SK-N-SH (cell line): Measurements from ENCODE around the gene DUS4L. TPM values are rescaled to one million over a fixed set of nuclear protein-coding genes. Genes with fewer than 3 reads are reported as not detected.
A peak's percentile ranks its signal among the peaks of the same experiment; 100 is the strongest.

Source experiments
- CTCF ChIA-PET: fragments of 300-600, 350-600 bp; formaldehyde crosslinking; extraction: SDS; loops from one replicate; lab custom pipeline; 2021; lab: Yijun Ruan, JAX
- POLR2A ChIA-PET: fragments of 350-600 bp; sonication (Branson Sonifier 250); formaldehyde crosslinking; extraction: SDS; loops from one replicate; lab custom pipeline; 2020; ENCODE audit warnings: antibody characterized with exemption, inconsistent platforms; lab: Yijun Ruan, JAX
- DNase-seq: peaks from one replicate; pipeline ENCODE4 v3.0.0; 2012
- H2AFZ ChIP-seq: fragments of 200-600 bp; sonication (generic); 2 replicates; pipeline ENCODE4 v1.8.1; 2016; ENCODE audit warnings: antibody characterized with exemption, mild to moderate bottlenecking, low read depth
- H3F3A ChIP-seq: fragments of 200-600 bp; sonication (generic); replicated peaks from 2 replicates; pipeline ENCODE3; 2016; ENCODE audit warnings: antibody characterized with exemption, mild to moderate bottlenecking; ENCODE audit not compliant: insufficient read depth
- H3K27ac ChIP-seq, 2 experiments: fragments of 200-500 bp in 1 of 2; fragments of 200-600 bp in 1 of 2; sonication (Bioruptor generic) in 1 of 2; sonication (generic), shearing (Covaris generic) in 1 of 2; 2 replicates each; pipeline versions ENCODE4 v1.5.1 to v1.6.1; 2014 to 2016; ENCODE audit warnings: low read depth in 2 of 2, inconsistent platforms in 1 of 2, low read length in 1 of 2, mild to moderate bottlenecking in 1 of 2, mixed read lengths in 1 of 2
- H3K27me3 ChIP-seq: fragments of 200-600 bp; sonication (generic), shearing (Covaris generic); 2 replicates; pipeline ENCODE4 v1.6.1; 2016; ENCODE audit warnings: mixed run types; ENCODE audit not compliant: insufficient read depth
- H3K36me3 ChIP-seq, 2 experiments: fragments of 200-500 bp in 1 of 2; fragments of 200-600 bp in 1 of 2; sonication (Bioruptor generic) in 1 of 2; sonication (generic) in 1 of 2; replicated peaks in 1 of 2; 2 replicates each; pipeline versions ENCODE3 to v1.5.1; 2014 to 2016; ENCODE audit warnings: low read length in 1 of 2, mild to moderate bottlenecking in 1 of 2; ENCODE audit not compliant: insufficient read depth in 2 of 2, control insufficient read depth in 1 of 2
- H3K4me1 ChIP-seq, 2 experiments: fragments of 200-500 bp in 1 of 2; fragments of 200-600 bp in 1 of 2; sonication (Bioruptor generic) in 1 of 2; sonication (generic), shearing (Covaris generic) in 1 of 2; 2 replicates each; pipeline versions ENCODE4 v1.5.1 to v1.6.1; 2014 to 2016; ENCODE audit warnings: low read depth in 1 of 2, low read length in 1 of 2, mixed run types in 1 of 2; ENCODE audit not compliant: insufficient read depth in 2 of 2, control insufficient read depth in 1 of 2
- H3K4me2 ChIP-seq: fragments of 200-600 bp; sonication (generic), shearing (Covaris generic); 2 replicates; pipeline ENCODE4 v1.6.1; 2017; ENCODE audit warnings: mixed run types
- H3K4me3 ChIP-seq, 2 experiments: fragments of 200-500 bp in 1 of 2; fragments of 200-600 bp in 1 of 2; sonication (Bioruptor generic) in 1 of 2; sonication (generic), shearing (Covaris generic) in 1 of 2; 2 replicates each; pipeline versions ENCODE4 v1.5.1 to v1.8.1; 2014 to 2016; ENCODE audit warnings: low read depth in 2 of 2, inconsistent platforms in 1 of 2, low read length in 1 of 2, mild to moderate bottlenecking in 1 of 2, mixed read lengths in 1 of 2, moderate library complexity in 1 of 2
- H3K79me2 ChIP-seq: fragments of 200-600 bp; sonication (generic); 2 replicates; pipeline ENCODE4 v1.8.1; 2017; ENCODE audit warnings: mild to moderate bottlenecking; ENCODE audit not compliant: insufficient read depth
- H3K9ac ChIP-seq: fragments of 200-600 bp; sonication (generic); 2 replicates; pipeline ENCODE4 v1.6.1; 2017; ENCODE audit warnings: mixed run types
- H3K9me2 ChIP-seq: fragments of 200-600 bp; sonication (generic); 2 replicates; pipeline ENCODE4 v1.6.1; 2017; ENCODE audit warnings: mixed run types
- H3K9me3 ChIP-seq: fragments of 200-600 bp; sonication (generic); 2 replicates; pipeline ENCODE4 v1.6.1; 2017; ENCODE audit warnings: mixed run types, mild to moderate bottlenecking, moderate library complexity
- H4K20me1 ChIP-seq: fragments of 200-600 bp; sonication (generic); 2 replicates; pipeline ENCODE4 v1.6.1; 2017; ENCODE audit warnings: mild to moderate bottlenecking, mixed run types; ENCODE audit not compliant: insufficient read depth
- ELF1 ChIP-seq: IDR thresholded peaks from 2 replicates; pipeline ENCODE4 v1.4.0; 2012
- EP300 ChIP-seq, 2 experiments: IDR thresholded peaks; 2 replicates each; pipeline versions ENCODE4 v1.4.0 to v1.6.1; 2012; ENCODE audit warnings: borderline replicate concordance in 1 of 2, low read depth in 1 of 2, low read length in 1 of 2
- FOSL2 ChIP-seq: IDR thresholded peaks from 2 replicates; pipeline ENCODE4 v1.4.0; 2012; ENCODE audit warnings: low read depth, mild to moderate bottlenecking, moderate library complexity, borderline replicate concordance
- GATA2 ChIP-seq: sonication (generic); formaldehyde crosslinking; IDR thresholded peaks from 2 replicates; pipeline ENCODE4 v1.5.0; 2020; ENCODE audit warnings: mild to moderate bottlenecking, missing genetic modification reagents
- MXI1 ChIP-seq: IDR thresholded peaks from 2 replicates; pipeline ENCODE4 v1.6.1; 2012; ENCODE audit warnings: mild to moderate bottlenecking, low read depth, low read length, improper control_type of control experiment
- NFIC ChIP-seq: IDR thresholded peaks from 2 replicates; pipeline ENCODE4 v1.4.0; 2012; ENCODE audit warnings: borderline replicate concordance
- POLR2AphosphoS5 ChIP-seq: IDR thresholded peaks from 2 replicates; pipeline ENCODE4 v1.6.1; 2012; ENCODE audit warnings: low read depth, low read length
- RAD21 ChIP-seq: IDR thresholded peaks from 2 replicates; pipeline ENCODE4 v1.6.1; 2012; ENCODE audit warnings: mild to moderate bottlenecking, low read length
- RCOR1 ChIP-seq: fragments of 150-350 bp; IDR thresholded peaks from 2 replicates; pipeline ENCODE4 v1.6.1; 2017; ENCODE audit warnings: antibody characterized with exemption, low read length
- SIN3A ChIP-seq: IDR thresholded peaks from 2 replicates; pipeline ENCODE4 v1.6.1; 2012; ENCODE audit warnings: low read depth, mild to moderate bottlenecking, low read length, moderate library complexity, borderline replicate concordance
- TAF1 ChIP-seq: IDR thresholded peaks from 2 replicates; pipeline ENCODE4 v1.6.1; 2012; ENCODE audit warnings: low read depth, mild to moderate bottlenecking, low read length, moderate library complexity, borderline replicate concordance
- TEAD4 ChIP-seq: IDR thresholded peaks from 2 replicates; pipeline ENCODE4 v1.4.0; 2012; ENCODE audit warnings: mild to moderate bottlenecking, borderline replicate concordance; ENCODE audit not compliant: insufficient read depth
- YY1 ChIP-seq: IDR thresholded peaks from 2 replicates; pipeline ENCODE4 v1.4.0; 2012; ENCODE audit warnings: low read depth, mild to moderate bottlenecking
- ZBTB33 ChIP-seq: IDR thresholded peaks from 2 replicates; pipeline ENCODE4 v1.4.0; 2012; ENCODE audit warnings: low read depth, borderline replicate concordance
- WGBS: methylation state at CpG from one replicate; pipeline ENCODE4 v1.1.6; 2017; ENCODE audit warnings: low lambda C conversion rate; 5-methylcytosine and 5-hydroxymethylcytosine counted together
- polyA plus RNA-seq, 3 experiments: library from polyadenylated mRNA; depleted of rRNA; stranded (reverse); fragments of >200 nt; gene quantifications; 2 replicates each; pipeline ENCODE4 v1.2.3, GENCODE V29; 2012
- TF ChIP-seq, protein P1 (sequence below): IDR thresholded peaks from 2 replicates; pipeline ENCODE4 v1.4.0; 2012; ENCODE audit warnings: low read depth, borderline replicate concordance
- TF ChIP-seq, protein P2 (sequence below): IDR thresholded peaks from 2 replicates; pipeline ENCODE4; 2012
- TF ChIP-seq, protein P3 (sequence below): fragments of 150-350 bp; IDR thresholded peaks from 2 replicates; pipeline ENCODE4 v1.6.1; 2016; ENCODE audit warnings: mild to moderate bottlenecking, low read depth, low read length
- TF ChIP-seq, protein P4 (sequence below): IDR thresholded peaks from 2 replicates; pipeline ENCODE4 v1.6.1; 2012; ENCODE audit warnings: mild to moderate bottlenecking, low read depth, low read length, moderate library complexity
- TF ChIP-seq, protein P5 (sequence below): fragments of 150-350 bp; IDR thresholded peaks from 2 replicates; pipeline ENCODE4 v1.6.1; 2017; ENCODE audit warnings: antibody characterized with exemption, low read length, low read depth, borderline replicate concordance
- TF ChIP-seq, protein P6 (sequence below): IDR thresholded peaks from 2 replicates; pipeline ENCODE4 v1.4.0; 2012; ENCODE audit warnings: low read depth

Gene DUS4L
- 9.7 and 11.5 TPM in 2 replicates for polyA plus RNA-seq (2012; rRNA removed)
- 12.1 and 16.3 TPM in 2 replicates for polyA plus RNA-seq (2012; cell fraction: cytosol; rRNA removed)
- polyA plus RNA-seq (2012; cell fraction: nucleus; rRNA removed), result 11.8 and 18.8 TPM in 2 replicates

DNA sequence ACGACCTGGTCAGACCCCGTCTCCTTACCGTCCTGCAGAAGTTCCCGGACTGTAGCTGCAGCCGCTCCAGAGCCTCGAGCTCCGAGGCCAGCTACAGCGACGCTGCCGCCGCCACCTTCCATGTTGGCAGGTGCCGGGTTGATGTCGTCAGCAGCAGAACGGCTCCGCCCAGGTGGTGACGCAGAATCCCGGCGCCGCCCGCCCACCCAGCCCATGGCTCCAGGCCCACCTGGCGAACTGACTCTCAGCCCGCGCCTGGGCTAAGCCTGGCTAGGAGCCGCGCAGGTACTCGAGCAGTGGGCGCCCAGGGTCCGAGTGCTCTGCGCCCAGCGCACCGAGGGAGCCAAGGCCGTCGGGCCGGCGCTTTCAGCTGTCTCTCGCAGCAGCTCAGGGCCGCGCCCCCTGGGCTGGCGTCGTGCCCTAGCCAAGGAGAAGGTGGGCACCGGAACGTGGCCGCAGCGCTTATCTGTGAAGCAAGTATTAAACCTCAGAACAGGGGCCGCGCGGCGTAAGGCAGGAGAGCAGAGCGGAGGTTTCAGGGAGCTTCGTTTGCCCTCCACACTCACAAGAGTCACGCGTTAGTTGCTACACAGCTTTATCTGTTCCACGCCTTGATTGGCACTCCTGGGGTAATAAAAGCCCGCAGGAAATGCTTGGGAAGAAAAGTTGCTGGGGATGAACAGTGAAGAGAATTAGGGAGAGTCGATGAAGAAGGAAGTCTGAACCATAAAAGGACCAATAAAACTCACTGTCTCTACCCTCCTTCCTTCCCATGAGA lies at the start of gene DUS4L, which contains the start of gene COG5:
DUS4L (plus strand) TSS at position 197 of the 778 bp plus-strand sequence. CDS start 3,100 bp downstream, outside the sequence.
COG5 (minus strand) TSS at position 146 of the 778 bp plus-strand sequence; CDS start at position 122, 24 bp downstream.
- CTCF ChIA-PET, result interaction anchor here (0.6 to 1.6 kb wide), 12 partner anchors 13 to 771 kb away, joined by 3 to 5 read pairs (median 3); partner anchors contain the start of gene BCAP29
- Histone ChIP-seq H3K9me3 (no peaks in the 10 kb centered on the region; the same call in 1 of the 2 replicates), H2AFZ (peak within 1 kb of the TSS; percentile 80), H3K27ac (peak within 1 kb of the TSS; percentile 92 to 96), H3K9ac (peak within 1 kb of the TSS; percentile 94), H3K4me2 (peak within 1 kb of the TSS; percentile 92), H3K4me3 (peak within 1 kb of the TSS; percentile 88 to 100), H3K4me1 (peaks cover 17 to 28% of the 10 kb centered on the region in 2 experiments; a peak in 3 of 4 replicates), H3K27me3 (no peaks in the 10 kb centered on the region), H3K9me2 (no peaks in the 10 kb centered on the region), H3K79me2 (peaks cover 87% of the 10 kb centered on the region), H3K36me3 (peaks cover 24 to 33% of the 10 kb centered on the region in 2 experiments), H3F3A (peaks cover 17% of the 10 kb centered on the region), H4K20me1 (no peaks in the 10 kb centered on the region)
- peak; percentile 96 for DNase-seq
- no peak; the same call in 1 of the 2 replicates for TF ChIP-seq ELF1
- TF ChIP-seq, protein P1, sequence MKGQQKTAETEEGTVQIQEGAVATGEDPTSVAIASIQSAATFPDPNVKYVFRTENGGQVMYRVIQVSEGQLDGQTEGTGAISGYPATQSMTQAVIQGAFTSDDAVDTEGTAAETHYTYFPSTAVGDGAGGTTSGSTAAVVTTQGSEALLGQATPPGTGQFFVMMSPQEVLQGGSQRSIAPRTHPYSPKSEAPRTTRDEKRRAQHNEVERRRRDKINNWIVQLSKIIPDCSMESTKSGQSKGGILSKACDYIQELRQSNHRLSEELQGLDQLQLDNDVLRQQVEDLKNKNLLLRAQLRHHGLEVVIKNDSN, result peak; percentile 48; the same call in 1 of the 2 replicates
- peak; percentile 93 for TF ChIP-seq YY1
- peak; percentile 18; the same call in 1 of the 2 replicates for TF ChIP-seq FOSL2
- TF ChIP-seq, protein P2, sequence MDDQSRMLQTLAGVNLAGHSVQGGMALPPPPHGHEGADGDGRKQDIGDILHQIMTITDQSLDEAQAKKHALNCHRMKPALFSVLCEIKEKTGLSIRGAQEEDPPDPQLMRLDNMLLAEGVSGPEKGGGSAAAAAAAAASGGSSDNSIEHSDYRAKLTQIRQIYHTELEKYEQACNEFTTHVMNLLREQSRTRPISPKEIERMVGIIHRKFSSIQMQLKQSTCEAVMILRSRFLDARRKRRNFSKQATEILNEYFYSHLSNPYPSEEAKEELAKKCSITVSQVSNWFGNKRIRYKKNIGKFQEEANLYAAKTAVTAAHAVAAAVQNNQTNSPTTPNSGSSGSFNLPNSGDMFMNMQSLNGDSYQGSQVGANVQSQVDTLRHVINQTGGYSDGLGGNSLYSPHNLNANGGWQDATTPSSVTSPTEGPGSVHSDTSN, result peak; percentile 27; the same call in 1 of the 2 replicates
- peak; percentile 84; the same call in 1 of the 2 replicates for TF ChIP-seq SIN3A
- TF ChIP-seq RCOR1, result no peak; the same call in 1 of the 2 replicates
- no peak for TF ChIP-seq TEAD4
- TF ChIP-seq, protein P3, sequence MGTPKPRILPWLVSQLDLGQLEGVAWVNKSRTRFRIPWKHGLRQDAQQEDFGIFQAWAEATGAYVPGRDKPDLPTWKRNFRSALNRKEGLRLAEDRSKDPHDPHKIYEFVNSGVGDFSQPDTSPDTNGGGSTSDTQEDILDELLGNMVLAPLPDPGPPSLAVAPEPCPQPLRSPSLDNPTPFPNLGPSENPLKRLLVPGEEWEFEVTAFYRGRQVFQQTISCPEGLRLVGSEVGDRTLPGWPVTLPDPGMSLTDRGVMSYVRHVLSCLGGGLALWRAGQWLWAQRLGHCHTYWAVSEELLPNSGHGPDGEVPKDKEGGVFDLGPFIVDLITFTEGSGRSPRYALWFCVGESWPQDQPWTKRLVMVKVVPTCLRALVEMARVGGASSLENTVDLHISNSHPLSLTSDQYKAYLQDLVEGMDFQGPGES, result no peak
- TF ChIP-seq GATA2 (CRISPR knock-in tag), result peak; percentile 14; the same call in 1 of the 2 replicates
- peak; percentile 83 for TF ChIP-seq NFIC
- TF ChIP-seq TAF1, result peak; percentile 91
- TF ChIP-seq, protein P4, sequence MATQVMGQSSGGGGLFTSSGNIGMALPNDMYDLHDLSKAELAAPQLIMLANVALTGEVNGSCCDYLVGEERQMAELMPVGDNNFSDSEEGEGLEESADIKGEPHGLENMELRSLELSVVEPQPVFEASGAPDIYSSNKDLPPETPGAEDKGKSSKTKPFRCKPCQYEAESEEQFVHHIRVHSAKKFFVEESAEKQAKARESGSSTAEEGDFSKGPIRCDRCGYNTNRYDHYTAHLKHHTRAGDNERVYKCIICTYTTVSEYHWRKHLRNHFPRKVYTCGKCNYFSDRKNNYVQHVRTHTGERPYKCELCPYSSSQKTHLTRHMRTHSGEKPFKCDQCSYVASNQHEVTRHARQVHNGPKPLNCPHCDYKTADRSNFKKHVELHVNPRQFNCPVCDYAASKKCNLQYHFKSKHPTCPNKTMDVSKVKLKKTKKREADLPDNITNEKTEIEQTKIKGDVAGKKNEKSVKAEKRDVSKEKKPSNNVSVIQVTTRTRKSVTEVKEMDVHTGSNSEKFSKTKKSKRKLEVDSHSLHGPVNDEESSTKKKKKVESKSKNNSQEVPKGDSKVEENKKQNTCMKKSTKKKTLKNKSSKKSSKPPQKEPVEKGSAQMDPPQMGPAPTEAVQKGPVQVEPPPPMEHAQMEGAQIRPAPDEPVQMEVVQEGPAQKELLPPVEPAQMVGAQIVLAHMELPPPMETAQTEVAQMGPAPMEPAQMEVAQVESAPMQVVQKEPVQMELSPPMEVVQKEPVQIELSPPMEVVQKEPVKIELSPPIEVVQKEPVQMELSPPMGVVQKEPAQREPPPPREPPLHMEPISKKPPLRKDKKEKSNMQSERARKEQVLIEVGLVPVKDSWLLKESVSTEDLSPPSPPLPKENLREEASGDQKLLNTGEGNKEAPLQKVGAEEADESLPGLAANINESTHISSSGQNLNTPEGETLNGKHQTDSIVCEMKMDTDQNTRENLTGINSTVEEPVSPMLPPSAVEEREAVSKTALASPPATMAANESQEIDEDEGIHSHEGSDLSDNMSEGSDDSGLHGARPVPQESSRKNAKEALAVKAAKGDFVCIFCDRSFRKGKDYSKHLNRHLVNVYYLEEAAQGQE, result peak; percentile 37; the same call in 1 of the 2 replicates
- TF ChIP-seq POLR2AphosphoS5, result peak; percentile 90
- peak; percentile 64 for TF ChIP-seq MXI1
- TF ChIP-seq, protein P5, sequence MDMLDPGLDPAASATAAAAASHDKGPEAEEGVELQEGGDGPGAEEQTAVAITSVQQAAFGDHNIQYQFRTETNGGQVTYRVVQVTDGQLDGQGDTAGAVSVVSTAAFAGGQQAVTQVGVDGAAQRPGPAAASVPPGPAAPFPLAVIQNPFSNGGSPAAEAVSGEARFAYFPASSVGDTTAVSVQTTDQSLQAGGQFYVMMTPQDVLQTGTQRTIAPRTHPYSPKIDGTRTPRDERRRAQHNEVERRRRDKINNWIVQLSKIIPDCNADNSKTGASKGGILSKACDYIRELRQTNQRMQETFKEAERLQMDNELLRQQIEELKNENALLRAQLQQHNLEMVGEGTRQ, result no peak
- TF ChIP-seq, protein P6, sequence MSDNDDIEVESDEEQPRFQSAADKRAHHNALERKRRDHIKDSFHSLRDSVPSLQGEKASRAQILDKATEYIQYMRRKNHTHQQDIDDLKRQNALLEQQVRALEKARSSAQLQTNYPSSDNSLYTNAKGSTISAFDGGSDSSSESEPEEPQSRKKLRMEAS, result peak; percentile 56
- TF ChIP-seq RAD21, result no peak; the same call in 1 of the 2 replicates
- no peak for TF ChIP-seq ZBTB33
- no peak for TF ChIP-seq EP300 (IDR thresholded peaks at IDR 0.05; ENCODE audit: borderline replicate concordance in 1 of 2, low read depth in 1 of 2, low read length in 1 of 2)
- POLR2A ChIA-PET, result interaction anchor here (0.7 to 2.0 kb wide), 5 partner anchors 12 to 395 kb away, joined by 3 to 14 read pairs (median 4); partner anchors contain the start of genes BCAP29 and HBP1
- 3% methylated on average over 22 of the region's 55 CpGs for WGBS
